Measurements from ENCODE around the gene ADAM22.

Gene ADAM22

GRCh38 chr7:87961754-87962153, 27.7 kb downstream of the ADAM22 start:
- no peak for DNase-seq (ENCODE audit: low spot score)

GRCh38 chr7:87966271-87966670, 32.2 kb downstream of the ADAM22 start:
- no peak for DNase-seq (ENCODE audit: low spot score)

- no peak for DNase-seq (ENCODE audit: low spot score)
These were observed 34.0 kb downstream of the ADAM22 start for GRCh38 chr7:87968021-87968420.

DNA sequence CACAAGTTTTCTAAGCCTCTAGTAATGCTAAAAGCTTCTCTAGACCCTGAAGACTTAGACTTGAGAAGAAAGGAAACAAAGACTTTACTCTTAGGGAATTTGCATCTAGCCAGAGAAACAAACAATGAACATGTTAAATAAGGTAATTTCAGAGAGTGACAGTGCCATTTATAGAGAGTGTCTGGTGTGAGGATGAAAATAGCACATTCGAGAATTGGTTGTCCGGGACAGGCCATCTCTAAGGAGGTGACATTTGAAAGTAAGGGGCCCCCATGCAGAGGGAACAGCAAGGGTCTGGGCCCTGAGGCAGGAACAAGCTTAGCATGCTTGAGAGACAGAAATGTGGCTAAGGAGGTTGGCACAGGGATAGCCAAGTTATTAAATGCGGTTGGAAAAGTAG, 48.1 kb downstream of the ADAM22 start:
- DNase-seq (ENCODE audit: low spot score) = no peak

- DNase-seq (ENCODE audit: low spot score) = no peak
These were observed 50.0 kb downstream of the ADAM22 start for GRCh38 chr7:87984088-87984487.

GRCh38 chr7:87993269-87993668, 59.2 kb downstream of the ADAM22 start:
- DNase-seq (ENCODE audit: low spot score) = no peak

DNA sequence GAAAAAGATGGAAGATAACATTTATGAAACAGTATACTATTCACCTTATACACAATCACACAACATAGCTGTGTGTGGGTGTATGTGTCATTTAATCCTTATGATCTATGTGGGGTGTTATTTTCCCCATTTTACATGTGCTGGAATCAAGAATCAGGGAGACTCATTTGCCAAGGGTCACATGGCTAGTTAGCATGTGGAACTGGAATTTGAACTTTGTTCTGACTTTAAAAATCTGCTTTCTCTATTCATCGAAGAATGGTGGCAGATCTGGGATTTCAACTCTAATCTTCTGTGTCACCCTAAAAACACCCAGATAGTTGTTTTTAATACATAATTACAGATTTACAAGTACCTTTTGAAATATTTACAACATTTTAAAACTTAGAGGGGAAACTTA, 65.2 kb downstream of the ADAM22 start:
- DNase-seq (ENCODE audit: low spot score) = no peak

DNA sequence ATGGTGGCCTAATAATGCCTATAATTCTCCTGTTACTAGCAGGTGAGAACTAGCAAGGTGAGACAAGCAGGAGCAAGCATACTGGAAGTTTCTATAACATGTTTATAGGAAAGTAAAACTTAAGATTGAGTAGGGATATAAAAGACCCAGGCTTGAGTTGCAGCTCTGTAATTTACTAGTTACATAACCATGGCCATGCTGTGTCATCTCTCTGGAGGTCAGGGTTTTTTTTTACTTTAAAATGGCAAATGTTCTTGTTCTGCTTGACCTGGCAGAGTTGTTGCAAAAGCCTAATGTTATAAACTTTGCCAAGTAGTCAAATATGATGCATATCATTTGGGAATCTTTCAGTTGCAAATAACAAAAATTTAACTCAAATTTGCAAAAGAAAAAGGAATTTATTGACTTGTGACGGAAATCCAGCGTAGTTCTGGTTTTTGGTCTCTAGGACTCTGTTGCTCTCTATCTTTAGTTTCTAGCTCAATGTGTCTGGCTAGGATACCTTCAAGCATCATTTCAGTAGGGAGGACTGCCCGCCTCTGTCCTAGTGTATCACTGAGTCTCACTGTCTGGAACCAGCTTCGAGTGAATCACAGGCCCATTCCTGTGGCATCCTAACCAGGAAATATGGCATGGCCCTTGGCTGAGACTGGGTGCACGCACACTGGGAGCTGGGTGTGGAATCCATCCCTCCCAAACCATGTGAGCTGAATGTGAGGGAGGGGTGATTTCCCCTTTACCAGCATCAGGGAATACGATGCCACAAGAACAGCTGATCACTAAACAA, 67.9 kb downstream of the ADAM22 start:
- DNase-seq (ENCODE audit: low spot score) = no peak

GRCh38 chr7:88002617-88003016, 68.6 kb downstream of the ADAM22 start:
- DNase-seq (ENCODE audit: low spot score) = no peak

DNA sequence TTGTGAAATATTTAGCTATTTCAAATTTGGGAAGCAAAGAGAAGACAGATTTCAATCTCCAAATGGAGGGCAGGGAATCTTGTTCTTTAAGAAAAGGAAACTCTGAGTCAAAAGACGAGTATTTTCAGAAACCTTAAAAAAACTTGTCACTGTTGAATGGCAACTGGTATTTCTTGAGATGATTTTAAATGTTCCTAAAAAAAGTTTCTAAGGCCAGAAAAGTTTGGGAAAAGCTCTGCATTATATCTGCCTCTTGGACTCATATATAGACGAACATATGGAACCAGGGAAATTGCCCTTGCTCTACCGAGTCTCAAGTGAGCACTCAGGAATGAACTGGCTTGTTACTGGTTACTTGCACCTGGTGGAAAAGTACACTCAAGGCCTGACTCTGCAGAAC, 69.5 kb downstream of the ADAM22 start:
- no peak for DNase-seq (ENCODE audit: low spot score)

DNA sequence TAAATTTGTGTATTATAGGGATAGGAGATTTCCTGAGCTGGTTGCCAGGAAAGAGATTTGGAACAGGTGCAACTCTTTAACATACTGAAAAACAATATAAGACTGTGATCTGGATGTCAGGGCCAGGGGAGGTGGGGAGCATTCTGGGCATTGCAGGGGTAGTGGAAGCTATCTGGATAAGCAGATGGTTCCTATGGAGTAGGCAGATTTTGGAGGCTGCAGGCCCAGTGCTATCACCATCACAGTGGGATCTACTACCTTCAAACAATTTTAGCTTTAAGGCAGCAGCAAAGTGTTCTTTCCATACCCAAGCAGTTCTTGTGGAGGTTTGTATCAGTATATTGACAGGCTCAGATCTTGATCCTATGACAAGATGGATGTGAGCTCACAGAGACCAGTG, 71.1 kb downstream of the ADAM22 start:
- no peak for DNase-seq (ENCODE audit: low spot score)

DNA sequence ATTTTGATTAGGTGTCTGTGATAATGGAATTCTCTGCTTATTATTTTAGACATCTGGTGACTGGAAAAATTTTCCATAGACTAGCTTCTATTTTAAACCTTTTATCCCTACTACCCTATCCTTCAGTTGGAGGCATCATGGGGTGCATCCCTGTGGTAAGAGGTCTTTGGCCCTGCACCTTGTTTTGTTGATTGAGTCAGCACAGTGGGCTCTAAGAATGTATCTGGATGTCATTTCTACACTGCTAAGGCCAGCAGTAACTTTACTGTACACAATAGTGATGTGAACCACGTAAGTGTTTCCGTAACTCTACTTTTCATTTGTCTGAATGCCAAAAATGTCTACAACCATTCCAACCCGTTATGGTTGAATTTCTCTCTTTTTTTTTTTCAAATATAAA, 75.6 kb downstream of the ADAM22 start:
- no peak for DNase-seq (ENCODE audit: low spot score)

DNA sequence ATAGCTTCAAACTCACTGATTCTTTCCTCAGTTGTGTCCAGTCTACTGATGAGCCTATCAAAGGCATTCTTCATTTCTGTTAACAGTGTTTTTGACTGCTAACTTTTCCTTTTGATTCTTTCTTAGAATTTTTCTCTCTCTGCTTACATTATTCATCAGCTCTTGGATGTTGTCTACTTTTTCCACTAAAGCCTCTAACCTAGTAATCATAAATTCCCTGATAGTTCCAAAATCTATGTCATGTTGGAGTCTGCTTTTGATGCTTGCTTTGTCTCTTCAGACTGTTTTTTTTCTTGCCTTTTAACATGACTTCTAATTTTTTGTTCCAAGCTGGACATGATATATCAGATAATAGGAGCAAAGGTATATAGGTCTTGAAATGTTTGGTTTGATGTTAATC, 78.0 kb downstream of the ADAM22 start:
- no peak for DNase-seq (ENCODE audit: low spot score)

DNA sequence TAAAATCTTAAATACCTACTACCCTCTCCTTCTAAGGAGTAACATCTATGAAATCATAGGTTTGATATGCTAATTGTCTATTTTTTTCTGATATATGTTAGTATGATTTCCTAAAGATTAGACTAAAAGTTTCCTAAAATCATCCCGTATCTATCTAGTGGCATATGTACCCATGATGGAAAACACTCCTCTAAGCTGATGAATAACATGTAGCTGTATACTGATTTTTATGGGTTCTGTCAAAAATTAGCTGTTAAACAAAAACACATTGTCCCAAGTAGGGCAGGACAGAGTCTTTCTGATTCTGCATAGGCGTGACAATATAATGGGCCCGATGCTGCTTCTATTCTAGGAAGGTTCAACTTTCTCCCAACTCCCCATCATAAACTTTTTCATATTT, 79.9 kb downstream of the ADAM22 start:
- DNase-seq (ENCODE audit: low spot score) = no peak

GRCh38 chr7:88014581-88014980, 80.5 kb downstream of the ADAM22 start:
- no peak for DNase-seq (ENCODE audit: low spot score)

GRCh38 chr7:88015309-88015708, 81.3 kb downstream of the ADAM22 start:
- no peak for DNase-seq (ENCODE audit: low spot score)

DNA sequence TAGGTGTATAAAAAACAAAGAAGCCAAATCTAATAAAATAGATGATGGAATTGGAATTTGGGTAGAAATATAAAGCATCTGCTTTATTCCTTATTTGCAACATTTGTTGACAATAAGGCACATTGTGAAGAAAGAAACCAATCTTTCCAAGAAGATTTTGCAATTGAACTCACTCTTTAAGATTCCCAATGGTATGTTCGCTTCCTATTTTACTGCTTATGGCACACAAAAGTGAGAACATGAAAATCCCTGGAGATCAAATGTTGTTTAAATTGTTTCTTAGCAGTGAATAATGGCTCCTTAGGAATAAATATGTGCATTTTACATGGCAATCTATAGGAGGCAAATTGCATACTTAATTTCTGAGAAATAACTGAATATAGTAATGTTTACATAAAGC, 84.5 kb downstream of the ADAM22 start:
- no peak for DNase-seq (ENCODE audit: low spot score)

GRCh38 chr7:88020953-88021665, 87.1 kb downstream of the ADAM22 start:
- no peak for DNase-seq (ENCODE audit: low spot score)

DNA sequence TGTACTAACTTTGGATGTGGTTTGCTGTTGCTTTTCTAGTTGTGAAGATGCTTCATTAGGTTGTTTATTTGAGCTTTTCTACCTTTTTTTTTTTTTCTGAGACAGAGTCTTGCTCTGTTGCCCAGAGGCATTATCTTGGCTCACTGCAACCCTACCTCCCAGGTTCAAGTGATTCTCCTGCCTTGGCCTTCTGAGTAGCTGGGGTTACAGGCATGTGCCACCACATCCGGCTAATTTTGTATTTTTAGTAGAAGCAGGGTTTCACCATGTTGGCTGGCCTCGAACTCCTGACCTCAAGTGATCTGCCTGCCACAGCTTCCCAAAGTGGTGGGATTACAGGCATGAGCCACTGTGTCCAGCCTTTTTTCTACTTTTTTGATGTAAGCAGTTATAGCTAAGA, 93.7 kb downstream of the ADAM22 start:
- no peak for DNase-seq (ENCODE audit: low spot score)

GRCh38 chr7:88034083-88034695, 100.1 kb downstream of the ADAM22 start:
- DNase-seq (ENCODE audit: low spot score) = no peak

- no peak for DNase-seq (ENCODE audit: low spot score)
These were observed 103.0 kb downstream of the ADAM22 start for GRCh38 chr7:88037050-88037449.

GRCh38 chr7:88040694-88041093, 106.6 kb downstream of the ADAM22 start:
- no peak for DNase-seq (ENCODE audit: low spot score)

- DNase-seq (ENCODE audit: low spot score) = no peak
These were observed 107.5 kb downstream of the ADAM22 start for GRCh38 chr7:88041583-88041982.

Measured in hematopoietic multipotent progenitor cell treated with erythropoietin and hydrocortisone succinate and interleukin-3 and kit ligand, for 15 days (in vitro differentiated cells).